GM19099 (cell line): ENCODE measurements around the gene MSI2.

Experiments
- POLR2A ChIP-seq: IDR thresholded peaks from 3 replicates; pipeline ENCODE4 v1.6.1; 2011; ENCODE audit warnings: low read depth; ENCODE audit not compliant: insufficient read length; ENCODE audit errors: extremely low read depth

Gene MSI2

DNA sequence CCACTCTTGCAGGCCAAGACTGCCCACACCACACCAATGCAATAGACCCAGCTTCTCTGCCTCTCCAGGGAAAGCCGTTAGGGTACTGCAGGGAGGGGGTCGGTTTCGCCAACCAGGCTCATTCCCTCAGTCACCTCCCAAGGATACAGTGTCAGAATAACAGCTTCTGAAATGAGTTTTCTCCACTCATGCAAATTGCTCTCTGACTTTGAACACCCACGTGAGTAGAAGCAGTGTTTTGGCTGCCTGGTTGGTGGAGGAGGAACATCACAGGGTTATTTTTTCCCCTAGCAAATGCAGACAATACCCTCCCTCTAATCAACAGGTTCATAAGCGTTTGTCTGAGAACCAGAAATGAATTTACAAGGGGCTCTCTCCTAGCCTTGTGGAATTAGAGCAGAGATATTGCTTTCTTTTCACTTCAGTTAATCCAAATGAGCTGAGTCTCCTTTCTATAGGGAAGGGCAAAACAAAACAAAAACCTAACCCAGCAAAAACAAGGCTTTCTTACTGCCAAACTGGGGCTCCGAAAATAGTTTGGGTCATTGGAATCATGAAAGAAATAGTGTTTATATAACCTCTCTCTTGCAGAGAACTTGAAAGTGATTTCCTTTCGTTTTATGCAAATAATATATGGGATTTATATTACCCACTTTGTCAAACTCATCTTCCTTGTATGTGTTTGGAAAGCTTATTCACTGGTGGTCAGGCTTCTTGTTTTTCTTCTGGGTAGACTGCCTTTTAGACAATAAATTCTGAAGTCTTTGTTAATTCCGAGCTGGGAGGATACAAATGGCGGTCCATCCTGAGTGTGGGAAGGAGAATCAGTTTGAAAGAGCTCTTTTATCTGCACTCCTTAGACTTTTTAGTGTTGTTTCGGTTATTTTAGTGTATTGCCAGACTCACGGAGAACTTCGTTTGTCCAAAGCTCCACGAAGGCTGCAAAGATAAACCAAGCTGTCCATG, 229.9 kb downstream of the MSI2 start:
- no peak for TF ChIP-seq POLR2A

DNA sequence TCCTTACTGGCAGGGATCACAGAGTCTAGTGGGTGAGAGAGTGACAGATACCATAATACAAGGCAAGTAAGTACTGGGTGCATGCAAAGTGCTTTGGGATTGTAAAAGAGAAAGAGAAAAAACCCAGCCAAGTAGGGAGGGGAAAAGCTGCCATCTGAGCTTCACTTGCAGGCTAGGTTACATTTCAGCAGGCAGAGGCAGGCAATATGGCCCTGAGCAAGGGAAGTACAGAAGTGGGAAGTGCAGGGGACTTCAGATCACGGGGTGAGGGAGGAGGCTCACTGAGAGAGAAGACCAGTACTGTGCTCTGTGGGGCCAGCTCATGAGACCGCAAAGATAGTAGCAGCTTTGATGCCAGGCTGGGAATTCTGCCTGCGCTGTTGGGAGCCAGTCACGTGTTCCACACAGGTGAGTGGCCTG, 230.6 kb downstream of the MSI2 start:
- TF ChIP-seq POLR2A: no peak

- TF ChIP-seq POLR2A: no peak
These were observed 231.2 kb downstream of the MSI2 start for GRCh38 chr17:57487573-57487972.

DNA sequence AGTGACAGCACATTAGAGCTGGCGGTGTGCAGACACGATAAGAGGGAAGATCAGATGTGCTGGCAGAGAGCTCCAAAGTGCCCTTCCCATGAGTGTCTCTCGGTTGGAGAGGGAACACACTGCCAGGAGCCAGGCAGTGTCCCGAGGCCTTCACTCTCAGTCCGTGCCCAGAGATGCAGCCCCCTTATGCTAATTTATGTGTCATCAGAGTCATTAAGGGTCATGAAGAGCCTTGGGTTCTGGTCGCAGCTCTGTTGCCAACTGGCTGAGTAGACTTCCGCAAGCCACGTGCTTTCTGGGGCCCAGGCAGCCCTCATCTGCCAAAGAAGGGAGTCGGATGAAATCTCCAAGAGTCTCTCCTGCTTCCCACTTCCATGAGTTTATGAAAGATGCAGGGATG, 232.5 kb downstream of the MSI2 start:
- no peak for TF ChIP-seq POLR2A

DNA sequence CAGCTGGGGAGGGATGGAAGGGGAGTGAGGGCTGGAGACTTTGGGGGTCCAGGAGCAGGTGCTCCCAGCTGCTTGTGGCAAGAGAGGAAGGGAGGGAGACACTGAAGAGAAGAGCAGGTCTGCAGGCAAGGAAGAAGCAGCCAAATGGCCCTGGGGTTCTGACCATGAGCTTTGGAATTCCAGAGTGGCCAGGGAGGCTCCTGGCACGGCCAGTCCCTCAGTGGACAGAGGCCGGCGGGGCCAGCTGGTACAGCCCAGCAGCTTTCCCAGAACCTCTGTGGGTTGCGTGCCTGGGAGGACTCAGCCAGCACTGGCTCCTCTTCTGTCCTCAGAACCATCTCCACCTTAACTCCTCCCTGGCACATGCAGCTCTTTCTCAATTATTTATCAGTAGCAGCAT, 233.0 kb downstream of the MSI2 start:
- no peak for TF ChIP-seq POLR2A

GRCh38 chr17:57490111-57490845, 234.0 kb downstream of the MSI2 start:
- TF ChIP-seq POLR2A: no peak

GRCh38 chr17:57490890-57491289, 234.6 kb downstream of the MSI2 start:
- no peak for TF ChIP-seq POLR2A

DNA sequence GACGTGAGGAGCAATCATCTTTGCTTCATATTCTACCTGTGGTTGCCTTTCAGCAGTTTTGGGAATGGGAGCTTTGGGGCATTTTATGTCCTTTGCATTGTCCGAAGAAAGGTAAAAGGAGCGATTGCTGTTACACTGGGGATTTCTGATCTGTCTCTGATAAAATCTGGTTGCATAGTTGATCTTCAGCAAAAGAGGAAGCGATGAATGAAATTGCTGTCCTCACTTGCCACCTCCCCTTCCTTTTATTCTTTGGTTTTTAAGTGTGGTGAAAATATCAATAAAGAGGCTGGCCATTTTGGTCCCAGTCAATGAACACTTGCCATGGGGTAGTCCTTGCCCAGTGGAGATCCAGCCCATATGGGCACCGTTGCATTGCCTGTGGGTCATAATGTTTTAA, 236.8 kb downstream of the MSI2 start:
- TF ChIP-seq POLR2A: no peak

DNA sequence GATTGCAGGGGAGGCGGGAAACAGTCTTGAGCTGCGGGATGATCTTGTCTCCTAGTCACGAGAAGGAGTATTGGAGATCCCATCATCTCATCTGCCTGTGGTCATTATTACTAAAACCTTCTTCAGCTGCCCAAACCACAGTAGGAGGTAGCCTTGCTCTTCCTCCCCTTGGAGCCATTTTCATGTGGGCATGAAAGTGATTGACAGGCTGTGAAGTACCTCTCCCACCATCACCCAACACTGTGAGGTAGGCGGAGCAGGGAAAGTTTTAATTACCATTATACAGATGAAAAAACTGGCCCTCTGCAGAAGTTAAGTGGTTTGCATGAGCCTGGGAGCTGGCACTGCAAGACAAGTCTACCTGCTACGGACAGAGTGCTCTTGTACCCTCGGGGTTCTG, 237.3 kb downstream of the MSI2 start:
- no peak for TF ChIP-seq POLR2A

DNA sequence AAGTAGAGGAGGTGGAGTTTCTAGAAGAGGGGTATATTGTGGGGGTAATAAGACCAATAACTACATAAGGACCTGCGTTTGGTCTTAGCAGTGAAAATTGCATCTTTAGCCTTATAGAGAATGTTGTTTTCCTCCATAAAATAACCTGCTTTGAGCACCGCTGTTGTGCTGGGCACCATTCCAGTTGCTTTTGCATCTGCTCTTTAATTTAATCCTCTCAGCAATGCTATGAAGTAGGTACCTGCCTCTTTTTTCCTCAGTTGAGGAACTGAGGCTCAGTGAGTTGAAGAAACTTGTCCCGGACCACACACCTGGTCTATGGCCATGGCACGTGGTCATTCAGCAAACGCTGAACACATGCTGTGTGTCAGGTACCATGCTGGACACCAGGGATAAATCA, 238.1 kb downstream of the MSI2 start:
- no peak for TF ChIP-seq POLR2A

- TF ChIP-seq POLR2A: no peak
These were observed 239.4 kb downstream of the MSI2 start for GRCh38 chr17:57495771-57496170.

DNA sequence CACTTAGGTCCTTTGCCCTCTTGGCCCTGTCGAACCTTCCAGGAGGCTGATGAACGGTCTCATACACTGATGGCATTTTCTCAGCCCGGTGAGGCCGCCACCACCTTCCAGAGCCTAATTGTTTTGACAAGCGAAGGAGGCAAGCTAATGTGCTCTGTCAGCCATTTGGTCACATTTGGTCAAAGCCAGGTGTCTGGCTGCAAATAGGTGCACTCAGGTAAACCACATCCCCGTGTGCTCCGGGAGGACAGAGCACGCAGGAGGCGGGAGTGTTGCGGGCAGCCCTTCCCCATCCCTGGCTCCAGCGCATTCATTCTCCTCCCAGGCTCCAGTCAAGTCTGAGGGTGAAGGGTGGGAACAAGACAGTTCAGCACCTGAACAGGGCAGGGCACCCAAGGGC, 240.1 kb downstream of the MSI2 start:
- no peak for TF ChIP-seq POLR2A

- no peak for TF ChIP-seq POLR2A
These were observed 242.1 kb downstream of the MSI2 start for GRCh38 chr17:57498443-57498842.

DNA sequence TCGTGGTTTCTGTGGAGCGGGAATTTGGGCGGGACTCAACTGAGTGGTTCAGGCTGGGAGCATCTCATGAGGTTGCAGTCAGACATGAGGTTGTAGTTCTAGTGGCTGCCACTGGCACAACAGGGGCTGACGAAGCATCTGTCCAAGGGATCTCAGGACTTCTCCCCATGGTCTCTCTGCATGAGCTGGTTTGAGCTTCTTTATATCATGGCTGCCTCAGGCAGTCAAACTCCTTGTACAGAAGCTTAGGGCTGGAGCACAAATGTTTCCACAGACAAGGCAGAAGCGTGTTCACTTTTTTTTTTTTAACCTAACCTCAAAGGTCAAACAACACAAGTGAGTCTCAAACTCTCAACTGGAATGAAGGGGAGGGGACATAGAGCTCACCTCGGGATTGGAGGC, 243.3 kb downstream of the MSI2 start:
- TF ChIP-seq POLR2A: no peak

DNA sequence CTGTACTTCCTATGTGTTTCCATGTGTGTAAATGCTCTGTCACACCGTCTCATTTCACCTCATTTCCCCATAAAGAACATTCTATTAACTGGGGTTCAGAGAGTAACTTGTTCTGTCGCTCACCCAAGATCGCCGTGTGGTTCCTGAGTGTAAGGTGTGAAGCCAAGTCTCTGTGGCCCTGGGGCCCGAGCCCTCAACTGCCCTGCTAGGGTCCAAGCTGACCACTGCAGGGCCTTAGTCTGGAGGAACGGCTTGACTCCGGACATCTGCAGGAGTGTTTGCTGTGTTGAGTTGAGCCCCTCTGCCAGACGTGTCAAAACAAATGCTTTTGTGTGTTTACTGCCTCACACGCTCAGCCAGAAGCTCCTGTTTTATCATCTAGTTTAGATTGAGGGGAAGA, 244.7 kb downstream of the MSI2 start:
- TF ChIP-seq POLR2A: no peak

DNA sequence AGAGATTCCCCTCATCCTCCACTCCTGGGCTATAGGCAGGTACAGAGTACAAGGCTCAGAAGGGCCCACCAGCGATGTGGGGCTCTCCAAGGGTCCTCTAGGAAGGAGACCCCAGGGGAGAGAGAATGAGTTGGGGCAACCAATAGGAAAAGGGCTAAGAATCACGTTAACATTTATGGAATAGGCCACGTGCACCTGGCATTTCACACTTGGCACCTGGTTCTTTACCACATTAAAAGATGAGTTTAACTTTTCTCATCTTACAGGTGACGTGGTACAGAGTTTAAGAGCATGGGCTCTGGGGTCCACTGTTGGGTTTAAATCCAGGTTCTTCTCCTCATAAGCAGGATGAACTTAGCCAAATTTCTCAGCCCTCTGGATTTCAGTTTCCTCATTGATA, 245.7 kb downstream of the MSI2 start:
- TF ChIP-seq POLR2A: no peak

GRCh38 chr17:57502811-57503241, 246.5 kb downstream of the MSI2 start:
- TF ChIP-seq POLR2A: no peak

DNA sequence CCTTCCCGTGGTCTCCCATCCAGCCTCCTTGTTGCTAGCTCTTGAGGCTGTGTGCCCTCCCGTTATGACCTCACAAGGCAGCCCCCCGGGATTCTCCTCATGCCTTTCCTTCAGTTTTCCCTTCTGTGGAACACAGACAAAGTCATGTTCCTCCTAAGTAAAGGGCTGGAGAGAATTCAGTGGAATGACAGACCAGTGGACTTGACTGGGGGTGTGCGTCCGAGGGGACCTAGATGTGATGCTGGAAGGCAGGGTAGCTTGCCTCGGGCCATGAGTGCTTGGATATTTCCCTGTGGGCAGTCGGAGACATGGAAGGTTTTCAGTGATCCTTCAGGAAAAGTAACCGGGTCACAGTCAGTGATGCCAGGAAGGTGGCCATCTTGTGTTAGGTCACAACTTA, 247.9 kb downstream of the MSI2 start:
- no peak for TF ChIP-seq POLR2A
